ENCODE measurements around the gene RNASE12.

- no peak for TF ChIP-seq ZNF362 (tag by site-specific recombination; IDR thresholded peaks at IDR 0.05)
- no peak for TF ChIP-seq ZNF639 (tag by site-specific recombination; IDR thresholded peaks at IDR 0.05)
- TF ChIP-seq, protein P1, sequence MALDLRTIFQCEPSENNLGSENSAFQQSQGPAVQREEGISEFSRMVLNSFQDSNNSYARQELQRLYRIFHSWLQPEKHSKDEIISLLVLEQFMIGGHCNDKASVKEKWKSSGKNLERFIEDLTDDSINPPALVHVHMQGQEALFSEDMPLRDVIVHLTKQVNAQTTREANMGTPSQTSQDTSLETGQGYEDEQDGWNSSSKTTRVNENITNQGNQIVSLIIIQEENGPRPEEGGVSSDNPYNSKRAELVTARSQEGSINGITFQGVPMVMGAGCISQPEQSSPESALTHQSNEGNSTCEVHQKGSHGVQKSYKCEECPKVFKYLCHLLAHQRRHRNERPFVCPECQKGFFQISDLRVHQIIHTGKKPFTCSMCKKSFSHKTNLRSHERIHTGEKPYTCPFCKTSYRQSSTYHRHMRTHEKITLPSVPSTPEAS (tag by site-specific recombination; IDR thresholded peaks at IDR 0.05) = no peak
- no peak for TF ChIP-seq MZF1 (tag by site-specific recombination; IDR thresholded peaks at IDR 0.05; ENCODE audit: borderline replicate concordance)
- TF ChIP-seq ZBTB8A (tag by site-specific recombination; IDR thresholded peaks at IDR 0.05) = no peak
- TF ChIP-seq, protein P2, sequence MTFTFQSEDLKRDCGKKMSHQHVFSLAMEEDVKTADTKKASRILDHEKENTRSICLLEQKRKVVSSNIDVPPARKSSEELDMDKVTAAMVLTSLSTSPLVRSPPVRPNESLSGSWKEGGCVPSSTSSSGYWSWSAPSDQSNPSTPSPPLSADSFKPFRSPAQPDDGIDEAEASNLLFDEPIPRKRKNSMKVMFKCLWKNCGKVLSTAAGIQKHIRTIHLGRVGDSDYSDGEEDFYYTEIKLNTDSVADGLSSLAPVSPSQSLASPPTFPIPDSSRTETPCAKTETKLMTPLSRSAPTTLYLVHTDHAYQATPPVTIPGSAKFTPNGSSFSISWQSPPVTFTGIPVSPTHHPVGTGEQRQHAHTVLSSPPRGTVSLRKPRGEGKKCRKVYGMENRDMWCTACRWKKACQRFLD (tag by site-specific recombination; IDR thresholded peaks at IDR 0.05) = no peak
- TF ChIP-seq CTCF (tag by site-specific recombination; IDR thresholded peaks at IDR 0.05) = no peak
- TF ChIP-seq ZNF792 (tag by site-specific recombination; IDR thresholded peaks at IDR 0.05) = no peak
Observed at GRCh38 chr14:20592574-20592973, 1.4 kb upstream of the RNASE12 start.

Data from HEK293 (cell line).